Adipocyte (in vitro differentiated cells): ENCODE measurements around the gene LTBP4.

Experiments used
- DNase-seq: peaks from one replicate; pipeline ENCODE4 v3.0.0-alpha.2; 2015; ENCODE audit warnings: low read depth
- H3K27me3 ChIP-seq: replicated peaks from 2 replicates; pipeline ENCODE4 v1.7.0; 2013; ENCODE audit warnings: mild to moderate bottlenecking, low read length, moderate library complexity; ENCODE audit not compliant: control insufficient read depth, insufficient read depth
- H3K36me3 ChIP-seq: 2 replicates; pipeline ENCODE4 v1.7.0; 2013; ENCODE audit warnings: low read length, mild to moderate bottlenecking, moderate library complexity; ENCODE audit not compliant: control insufficient read depth, insufficient read depth, severe bottlenecking
- H3K4me1 ChIP-seq: 2 replicates; pipeline ENCODE4 v1.7.0; 2013; ENCODE audit warnings: mild to moderate bottlenecking, low read length, moderate library complexity; ENCODE audit not compliant: control insufficient read depth, insufficient read depth
- H3K4me3 ChIP-seq: 2 replicates; pipeline ENCODE4 v1.7.0; 2013; ENCODE audit warnings: mild to moderate bottlenecking, low read length, moderate library complexity
- H3K9ac ChIP-seq: 2 replicates; pipeline ENCODE4 v1.7.0; 2013; ENCODE audit warnings: mild to moderate bottlenecking, low read length, moderate library complexity
- H3K9me3 ChIP-seq: 2 replicates; pipeline ENCODE4 v1.7.0; 2013; ENCODE audit warnings: mild to moderate bottlenecking, low read length, moderate library complexity; ENCODE audit not compliant: control insufficient read depth

LTBP4 gene

GRCh38 chr19:40608957-40609356 lies 7.8 kb downstream of the LTBP4 start:
- Histone ChIP-seq H3K4me3 (no peak overlapping the region), H3K27me3 (no peaks in the 10 kb centered on the region)

GRCh38 chr19:40609561-40610395 lies 8.6 kb downstream of the LTBP4 start:
- Histone ChIP-seq H3K27me3 (no peaks in the 10 kb centered on the region), H3K4me3 (peak overlapping the region; percentile 62), H3K36me3 (no peaks in the 10 kb centered on the region), H3K9me3 (no peaks in the 10 kb centered on the region), H3K9ac (peak overlapping the region; percentile 46), H3K4me1 (peaks cover 5% of the 10 kb centered on the region)
- DNase-seq, result peak; percentile 84

More at GRCh38 chr19:40608957-40609356, 7.8 kb downstream of the LTBP4 start:
- Histone ChIP-seq H3K9ac (no peak overlapping the region), H3K36me3 (no peaks in the 10 kb centered on the region), H3K9me3 (no peaks in the 10 kb centered on the region), H3K4me1 (peaks cover 12% of the 10 kb centered on the region)
- no peak for DNase-seq

DNA sequence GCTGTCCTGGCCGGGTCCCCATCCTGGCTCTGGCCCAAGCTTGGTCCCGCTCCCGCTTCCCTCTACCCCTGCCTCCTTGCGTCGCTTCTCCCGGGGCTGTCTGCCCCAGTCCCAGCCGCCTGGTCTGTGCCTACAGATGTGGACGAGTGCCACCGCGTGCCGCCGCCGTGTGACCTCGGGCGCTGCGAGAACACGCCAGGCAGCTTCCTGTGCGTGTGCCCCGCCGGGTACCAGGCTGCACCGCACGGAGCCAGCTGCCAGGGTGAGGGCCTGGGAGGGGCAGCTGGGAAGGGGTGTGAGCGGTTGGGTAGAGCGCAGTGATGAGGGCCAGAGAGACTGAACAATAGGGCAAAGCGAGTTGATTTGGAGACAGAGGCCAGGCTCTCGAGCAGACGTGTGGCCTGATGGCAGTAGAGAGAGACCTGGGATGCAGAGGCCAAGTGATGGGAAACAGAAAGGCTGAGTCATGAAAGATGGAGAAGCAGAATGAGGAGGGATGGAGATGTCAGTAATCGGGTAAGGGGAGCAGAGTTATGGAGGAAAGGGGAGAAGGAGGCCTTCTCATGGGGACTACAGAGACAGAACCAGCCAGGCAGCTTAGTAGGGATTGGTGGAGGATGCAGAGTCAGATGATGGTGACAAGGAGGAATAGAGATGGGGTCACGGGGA lies 9.4 kb downstream of the LTBP4 start:
- H3K27me3 ChIP-seq, result no peaks in the 10 kb centered on the region
- no peaks in the 10 kb centered on the region for H3K36me3 ChIP-seq
- no peak overlapping the region for H3K4me3 ChIP-seq

GRCh38 chr19:40611096-40611495 lies 9.9 kb downstream of the LTBP4 start:
- Histone ChIP-seq H3K9ac (no peak overlapping the region), H3K4me3 (no peak overlapping the region), H3K36me3 (no peaks in the 10 kb centered on the region), H3K9me3 (no peaks in the 10 kb centered on the region), H3K4me1 (no peaks in the 10 kb centered on the region), H3K27me3 (no peaks in the 10 kb centered on the region)
- DNase-seq, result no peak

More for the DNA sequence above, 9.4 kb downstream of the LTBP4 start:
- Histone ChIP-seq H3K9ac (no peak overlapping the region), H3K4me1 (peaks cover 3% of the 10 kb centered on the region), H3K9me3 (no peaks in the 10 kb centered on the region)
- no peak for DNase-seq

DNA sequence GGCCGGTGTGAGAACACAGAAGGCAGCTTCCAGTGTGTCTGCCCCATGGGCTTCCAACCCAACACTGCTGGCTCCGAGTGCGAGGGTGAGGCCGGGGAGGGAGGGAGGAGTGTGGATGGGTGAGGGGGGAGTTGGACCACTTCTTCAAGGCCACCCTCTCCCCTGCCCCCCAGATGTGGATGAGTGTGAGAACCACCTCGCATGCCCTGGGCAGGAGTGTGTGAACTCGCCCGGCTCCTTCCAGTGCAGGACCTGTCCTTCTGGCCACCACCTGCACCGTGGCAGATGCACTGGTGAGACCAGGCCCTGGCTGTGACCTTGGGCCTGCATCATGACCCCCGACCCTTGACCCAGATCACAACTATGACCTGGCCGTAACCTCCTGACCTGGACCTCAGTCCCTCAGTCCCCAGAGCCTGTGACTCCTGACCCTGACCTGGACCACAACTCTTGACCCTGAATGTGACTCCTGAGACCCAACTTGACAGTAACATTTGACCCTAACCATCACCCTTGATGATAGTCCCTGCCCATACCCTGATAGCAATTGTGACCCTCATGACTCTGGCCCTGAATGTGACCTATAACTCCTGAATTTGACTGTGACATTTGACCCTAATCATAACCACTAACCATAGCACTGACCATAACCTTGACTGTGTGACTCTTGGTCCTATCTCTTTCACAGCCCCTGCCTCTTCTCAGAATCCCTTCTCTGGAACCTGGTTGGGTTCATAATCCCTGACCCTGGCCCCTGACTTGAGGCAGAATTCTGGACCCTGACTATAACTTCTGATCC lies 10.9 kb downstream of the LTBP4 start:
- Histone ChIP-seq H3K4me3 (no peak overlapping the region), H3K9me3 (no peaks in the 10 kb centered on the region), H3K9ac (no peak overlapping the region), H3K36me3 (no peaks in the 10 kb centered on the region), H3K4me1 (no peaks in the 10 kb centered on the region), H3K27me3 (no peaks in the 10 kb centered on the region)
- no peak for DNase-seq

DNA sequence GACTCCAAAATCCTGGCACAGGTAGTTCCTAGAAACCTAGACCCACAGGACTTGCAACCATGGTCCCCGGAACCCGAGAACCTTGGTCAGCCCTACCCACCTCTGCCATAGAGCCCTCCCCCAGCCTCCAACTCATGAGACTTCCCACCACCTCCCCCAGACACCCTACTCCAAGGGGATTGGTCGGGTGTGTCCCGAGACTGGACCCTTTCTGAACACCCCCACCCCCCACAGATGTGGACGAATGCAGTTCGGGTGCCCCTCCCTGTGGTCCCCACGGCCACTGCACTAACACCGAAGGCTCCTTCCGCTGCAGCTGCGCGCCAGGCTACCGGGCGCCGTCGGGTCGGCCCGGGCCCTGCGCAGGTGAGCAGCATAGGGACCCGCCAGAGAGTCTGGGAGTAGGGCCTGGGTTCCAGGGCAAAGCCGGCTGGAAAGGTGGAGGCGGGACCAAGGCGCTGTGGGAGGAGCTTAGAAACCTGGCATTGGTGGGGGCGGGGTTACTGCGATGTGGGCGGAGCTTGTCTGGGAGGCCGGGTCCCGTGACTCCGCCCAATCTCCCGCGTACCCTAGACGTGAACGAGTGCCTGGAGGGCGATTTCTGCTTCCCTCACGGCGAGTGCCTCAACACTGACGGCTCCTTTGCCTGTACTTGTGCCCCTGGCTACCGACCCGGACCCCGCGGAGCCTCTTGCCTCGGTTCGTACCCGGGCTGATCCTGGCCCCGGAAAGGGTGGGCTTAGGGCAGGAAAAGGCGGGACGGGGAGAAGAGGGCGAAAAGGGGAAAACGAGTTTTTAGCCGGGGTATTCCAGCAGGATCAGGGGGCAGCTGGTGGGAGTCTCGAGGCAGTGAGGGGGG lies 11.9 kb downstream of the LTBP4 start:
- no peak overlapping the region for H3K9ac ChIP-seq
- no peaks in the 10 kb centered on the region for H3K4me1 ChIP-seq
- H3K4me3 ChIP-seq, result peak overlapping the region; percentile 90
- H3K9me3 ChIP-seq, result no peaks in the 10 kb centered on the region
- no peaks in the 10 kb centered on the region for H3K27me3 ChIP-seq
- no peaks in the 10 kb centered on the region for H3K36me3 ChIP-seq
- peak; percentile 41 for DNase-seq

DNA sequence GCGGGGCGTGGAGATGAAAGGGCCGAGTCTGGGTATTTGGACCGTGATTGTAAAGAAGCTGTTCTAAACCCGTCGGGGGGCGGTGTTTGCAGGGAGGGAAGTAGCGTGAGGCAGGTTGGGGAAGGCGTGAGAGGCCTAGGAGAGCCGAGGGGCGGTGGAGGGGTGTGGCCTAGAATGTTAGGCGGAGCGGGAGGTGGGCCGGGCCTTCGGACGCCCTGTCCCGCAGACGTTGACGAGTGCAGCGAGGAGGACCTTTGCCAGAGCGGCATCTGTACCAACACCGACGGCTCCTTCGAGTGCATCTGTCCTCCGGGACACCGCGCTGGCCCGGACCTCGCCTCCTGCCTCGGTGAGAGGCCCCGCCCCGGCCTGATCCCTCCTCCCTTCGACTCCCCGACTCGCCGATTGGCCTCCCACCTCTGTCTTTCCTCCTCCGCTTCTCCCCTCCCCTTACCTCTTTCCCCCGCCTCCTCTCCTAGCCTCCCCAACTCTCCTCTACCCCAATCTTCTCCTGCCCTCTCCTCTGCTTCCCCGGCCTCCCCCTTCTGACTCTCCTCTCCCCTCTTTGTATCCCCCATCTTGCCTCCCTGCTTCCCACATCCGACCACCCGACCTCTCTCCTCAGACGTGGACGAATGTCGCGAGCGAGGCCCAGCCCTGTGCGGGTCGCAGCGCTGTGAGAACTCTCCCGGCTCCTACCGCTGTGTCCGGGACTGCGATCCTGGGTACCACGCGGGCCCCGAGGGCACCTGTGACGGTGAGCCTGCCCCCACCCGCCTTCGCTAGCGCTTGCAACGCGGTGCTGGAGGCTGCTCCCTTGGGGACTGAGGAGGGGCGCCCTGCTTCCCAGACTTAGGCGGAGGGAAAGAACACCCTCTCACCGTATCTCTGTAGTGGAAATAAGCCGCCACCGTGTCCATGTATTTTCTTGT lies 12.8 kb downstream of the LTBP4 start:
- H3K9ac ChIP-seq, result peak overlapping the region; percentile 89
- H3K4me3 ChIP-seq, result peak overlapping the region; percentile 90

GRCh38 chr19:40614622-40615411 lies 13.6 kb downstream of the LTBP4 start:
- no peaks in the 10 kb centered on the region for H3K27me3 ChIP-seq
- H3K9me3 ChIP-seq, result no peaks in the 10 kb centered on the region
- peak overlapping the region; percentile 89 for H3K9ac ChIP-seq
- H3K36me3 ChIP-seq, result peaks cover 7% of the 10 kb centered on the region
- peak overlapping the region; percentile 90 for H3K4me3 ChIP-seq
- no peaks in the 10 kb centered on the region for H3K4me1 ChIP-seq
- DNase-seq, result peak; percentile 95

More for the DNA sequence above, 12.8 kb downstream of the LTBP4 start:
- H3K4me1 ChIP-seq, result no peaks in the 10 kb centered on the region
- no peaks in the 10 kb centered on the region for H3K27me3 ChIP-seq
- H3K36me3 ChIP-seq, result no peaks in the 10 kb centered on the region
- H3K9me3 ChIP-seq, result no peaks in the 10 kb centered on the region
- peak; percentile 87 for DNase-seq

DNA sequence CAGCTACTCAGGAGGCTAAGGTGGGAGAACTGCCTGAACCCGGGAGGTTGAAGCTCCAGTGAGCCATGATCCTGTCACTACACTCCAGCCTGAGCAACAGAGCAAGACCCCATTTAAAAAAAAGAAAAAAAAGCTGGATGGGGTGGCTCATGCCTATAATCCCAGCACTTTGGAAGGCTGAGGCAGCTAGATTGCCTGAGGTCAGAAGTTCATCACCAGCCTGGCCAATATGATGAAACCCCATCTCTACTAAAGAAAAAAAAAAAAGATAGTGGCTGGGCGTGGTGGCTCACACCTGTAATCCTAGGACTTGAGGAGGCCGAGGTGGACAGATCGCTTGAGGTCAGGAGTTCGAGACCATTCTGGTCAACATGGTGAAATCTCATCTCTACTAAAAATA lies 15.0 kb downstream of the LTBP4 start:
- Histone ChIP-seq H3K9me3 (no peaks in the 10 kb centered on the region), H3K9ac (no peak overlapping the region), H3K27me3 (no peaks in the 10 kb centered on the region), H3K4me3 (no peak overlapping the region), H3K4me1 (no peaks in the 10 kb centered on the region), H3K36me3 (peaks cover 7% of the 10 kb centered on the region)
- no peak for DNase-seq
